Heart left ventricle (tissue), 13 donors: ENCODE measurements around the gene PRPSAP1.
"Not testable (repeated sequence)": the region's sequence is repeated elsewhere in the genome, so short reads cannot be mapped to it uniquely, and the experiment has no call there.

ENCODE experiments used
- POLR2A ChIP-seq, 2 donors: fragments of 450-650 bp; IDR thresholded peaks; one replicate each; pipeline ENCODE4 v1.6.1; 2017; ENCODE audit warnings: antibody characterized with exemption in 2 of 2, mild to moderate bottlenecking in 2 of 2, moderate library complexity in 2 of 2
- TF ChIP-seq, protein P1 (sequence below), 12 donors: fragments of 200-600 bp; sonication (generic) in 4 of 12; IDR thresholded peaks; one replicate each; pipeline versions ENCODE4 v1.5.0 to v1.8.0; 2018 to 2022; ENCODE audit warnings: antibody characterized with exemption in 12 of 12, mild to moderate bottlenecking in 5 of 12
- donor health status: ischemic (EF 13 %, LVEDD 7.1; RV severe dilation, severe dysfunction).
- donor health status: DM: no; HTN: yes; CAD: no.
- donor health status: DM: no; HTN: no; CAD: no.
- donor health status: ischemic (EF 25% LVEDD 6.9; RV normal size, moderate dysfunction).
- donor health status: ischemic (EF 25% LVEDD 5.7; RV mildly dilated, moderate dysfunction).
- donor health status: ischemic (EF 35%, LVEDD 5.7; RV mildly dilated, moderate dysfunction).
- donor health status: nonischemic (EF 11% LVEDD 7.7; RV severe dilation, severe dysfunction).
- donor health status: DM: yes; HTN: yes; CAD: no.
- donor health status: PGD.
- donor health status: ischemic (EF 29% LVEDD 5.4; RV normal size, mild dysfunction).
- donor health status: nonischemic (EF 23%, LVEDD 6.1; RV moderate dilation, normal function).

DNA sequence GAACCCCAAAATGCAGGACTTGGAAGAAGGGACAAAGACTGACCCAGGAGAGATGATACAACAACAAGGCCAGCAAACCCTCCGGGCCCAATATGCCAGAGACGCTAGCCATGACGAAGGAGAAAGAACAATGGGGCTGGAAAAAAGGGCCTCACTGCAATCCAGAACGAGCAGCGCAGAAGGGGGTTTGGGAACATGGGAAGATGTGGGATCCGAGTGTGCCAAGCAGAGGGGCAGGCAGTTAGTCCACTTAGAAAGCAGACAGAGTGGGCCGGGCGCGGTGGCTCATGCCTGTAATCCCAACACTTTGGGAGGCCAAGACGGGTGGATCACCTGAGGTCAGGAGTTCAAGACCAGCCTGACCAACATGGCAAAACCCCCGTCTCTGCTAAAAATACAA, 6.8 kb downstream of the PRPSAP1 start:
- TF ChIP-seq, protein P1, sequence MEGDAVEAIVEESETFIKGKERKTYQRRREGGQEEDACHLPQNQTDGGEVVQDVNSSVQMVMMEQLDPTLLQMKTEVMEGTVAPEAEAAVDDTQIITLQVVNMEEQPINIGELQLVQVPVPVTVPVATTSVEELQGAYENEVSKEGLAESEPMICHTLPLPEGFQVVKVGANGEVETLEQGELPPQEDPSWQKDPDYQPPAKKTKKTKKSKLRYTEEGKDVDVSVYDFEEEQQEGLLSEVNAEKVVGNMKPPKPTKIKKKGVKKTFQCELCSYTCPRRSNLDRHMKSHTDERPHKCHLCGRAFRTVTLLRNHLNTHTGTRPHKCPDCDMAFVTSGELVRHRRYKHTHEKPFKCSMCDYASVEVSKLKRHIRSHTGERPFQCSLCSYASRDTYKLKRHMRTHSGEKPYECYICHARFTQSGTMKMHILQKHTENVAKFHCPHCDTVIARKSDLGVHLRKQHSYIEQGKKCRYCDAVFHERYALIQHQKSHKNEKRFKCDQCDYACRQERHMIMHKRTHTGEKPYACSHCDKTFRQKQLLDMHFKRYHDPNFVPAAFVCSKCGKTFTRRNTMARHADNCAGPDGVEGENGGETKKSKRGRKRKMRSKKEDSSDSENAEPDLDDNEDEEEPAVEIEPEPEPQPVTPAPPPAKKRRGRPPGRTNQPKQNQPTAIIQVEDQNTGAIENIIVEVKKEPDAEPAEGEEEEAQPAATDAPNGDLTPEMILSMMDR (IDR thresholded peaks at IDR 0.05): not testable (repeated sequence)
- not testable (repeated sequence) for TF ChIP-seq POLR2A (IDR thresholded peaks at IDR 0.05)
